ENCODE measurements around the gene FTL.
"Not testable (repeated sequence)": the region's sequence is repeated elsewhere in the genome, so short reads cannot be mapped to it uniquely, and the experiment has no call there.

The FTL gene

DNA sequence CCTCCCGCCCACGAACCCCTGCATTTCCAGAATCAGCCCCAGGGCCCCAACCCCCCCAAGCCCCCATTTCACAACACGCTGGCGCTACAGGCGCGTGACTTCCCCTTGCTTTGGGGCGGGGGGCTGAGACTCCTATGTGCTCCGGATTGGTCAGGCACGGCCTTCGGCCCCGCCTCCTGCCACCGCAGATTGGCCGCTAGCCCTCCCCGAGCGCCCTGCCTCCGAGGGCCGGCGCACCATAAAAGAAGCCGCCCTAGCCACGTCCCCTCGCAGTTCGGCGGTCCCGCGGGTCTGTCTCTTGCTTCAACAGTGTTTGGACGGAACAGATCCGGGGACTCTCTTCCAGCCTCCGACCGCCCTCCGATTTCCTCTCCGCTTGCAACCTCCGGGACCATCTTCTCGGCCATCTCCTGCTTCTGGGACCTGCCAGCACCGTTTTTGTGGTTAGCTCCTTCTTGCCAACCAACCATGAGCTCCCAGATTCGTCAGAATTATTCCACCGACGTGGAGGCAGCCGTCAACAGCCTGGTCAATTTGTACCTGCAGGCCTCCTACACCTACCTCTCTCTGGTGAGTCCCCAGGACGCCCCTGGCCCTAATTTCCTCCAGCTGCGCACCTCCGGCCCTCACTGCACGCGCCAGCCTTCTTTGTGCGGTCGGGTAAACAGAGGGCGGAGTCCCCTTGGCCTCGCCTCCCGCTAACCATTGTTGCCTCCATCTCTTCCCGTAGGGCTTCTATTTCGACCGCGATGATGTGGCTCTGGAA, at the start of gene FTL:
FTL (plus strand) TSS at position 270 of the 766 bp plus-strand sequence; CDS start at position 469, 199 bp downstream.
- DNase-seq (ENCODE audit: low spot score), result peak; percentile 96

DNA sequence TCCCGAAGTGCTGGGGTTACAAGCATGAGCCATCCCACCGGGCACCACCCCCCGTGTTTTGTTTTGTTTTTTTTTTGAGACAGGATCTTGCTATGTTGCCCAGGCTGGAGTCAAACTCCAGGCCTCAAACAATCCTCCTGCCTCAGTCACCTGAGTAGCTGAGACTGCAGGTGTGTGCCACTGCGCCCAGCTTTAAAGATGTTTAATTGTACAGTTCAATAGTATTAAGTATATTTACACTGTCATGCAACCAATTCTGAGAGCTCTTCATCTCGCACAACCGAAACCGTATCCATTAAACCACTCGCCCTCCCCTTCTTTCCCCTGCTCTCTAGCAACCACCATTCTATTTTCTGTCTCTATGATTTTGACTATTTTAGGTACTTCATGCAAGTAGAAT, 49.4 kb upstream of the FTL start:
- no peak for DNase-seq (ENCODE audit: low spot score)

DNA sequence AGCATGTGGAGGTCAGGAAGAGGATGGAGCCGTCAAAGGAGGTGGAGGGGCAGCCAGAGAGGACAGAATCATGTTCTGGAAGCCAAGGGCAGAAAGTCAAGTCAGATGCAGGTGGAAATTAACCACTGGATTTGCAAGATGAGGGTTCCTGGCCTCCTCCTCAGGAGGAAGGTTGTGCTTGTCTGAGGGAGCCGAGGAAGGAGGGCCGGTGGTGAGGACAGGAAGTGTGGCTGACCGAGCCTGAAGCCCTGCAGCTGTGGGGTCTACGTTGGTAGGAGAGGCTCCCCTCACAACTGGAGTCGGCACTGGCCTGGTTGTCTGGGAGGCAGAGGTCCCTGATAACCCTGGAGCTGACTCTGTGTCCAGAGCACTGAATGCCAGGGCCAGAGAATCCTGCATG, 47.0 kb upstream of the FTL start:
- DNase-seq (ENCODE audit: low spot score), result no peak

DNA sequence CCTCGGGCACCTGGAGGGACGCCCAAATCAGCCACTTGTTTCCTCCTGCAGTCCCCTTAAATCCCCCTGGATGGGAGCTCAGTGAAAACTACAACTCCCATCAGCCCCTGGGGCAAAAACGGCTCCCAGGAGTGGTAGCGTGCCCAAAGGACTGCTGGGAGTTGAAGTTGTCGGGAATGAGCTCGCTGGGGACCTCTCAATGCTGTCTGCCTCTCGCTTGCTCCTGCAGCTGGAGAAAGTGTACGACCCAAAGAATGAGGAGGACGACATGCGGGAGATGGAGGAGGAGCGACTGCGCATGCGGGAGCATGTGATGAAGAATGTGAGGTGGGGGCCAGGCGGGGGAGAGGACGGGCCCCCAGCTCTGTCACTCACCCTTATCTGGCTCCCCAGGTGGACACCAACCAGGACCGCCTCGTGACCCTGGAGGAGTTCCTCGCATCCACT, 46.3 kb upstream of the FTL start:
- DNase-seq (ENCODE audit: low spot score), result no peak

DNA sequence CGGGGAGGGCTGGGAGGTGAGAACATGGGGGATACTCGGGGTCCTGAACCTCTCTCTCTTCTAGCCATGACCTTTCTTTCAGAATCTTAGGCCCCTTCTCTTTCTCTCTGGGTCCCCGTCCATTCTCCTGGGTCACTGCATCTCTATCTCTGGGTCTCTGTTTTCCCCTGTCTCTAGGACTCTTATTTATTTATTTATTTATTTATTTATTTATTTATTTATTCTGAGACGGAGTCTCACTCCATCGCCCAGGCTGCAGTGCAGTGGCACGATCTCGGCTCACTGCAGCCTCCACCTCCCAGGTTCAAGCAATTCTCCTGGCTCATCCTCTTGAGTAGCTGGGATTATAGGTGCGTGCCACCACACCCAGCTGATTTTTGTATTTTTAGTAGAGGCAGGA, 45.8 kb upstream of the FTL start:
- DNase-seq (ENCODE audit: low spot score), result not testable (repeated sequence)

DNA sequence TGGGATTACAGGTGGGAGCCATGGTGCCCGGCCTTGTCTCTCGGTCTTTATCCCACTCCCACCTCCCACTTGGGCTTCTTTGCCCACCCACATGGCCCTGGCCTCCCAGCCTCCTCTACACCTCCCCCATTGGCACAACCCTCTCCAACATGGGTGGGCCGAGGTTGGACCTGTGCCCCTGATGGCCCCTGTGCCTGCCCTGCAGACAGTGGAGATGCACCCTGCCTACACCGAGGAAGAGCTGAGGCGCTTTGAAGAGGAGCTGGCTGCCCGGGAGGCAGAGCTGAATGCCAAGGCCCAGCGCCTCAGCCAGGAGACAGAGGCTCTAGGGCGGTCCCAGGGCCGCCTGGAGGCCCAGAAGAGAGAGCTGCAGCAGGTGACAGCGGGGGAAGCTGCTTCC, 44.2 kb upstream of the FTL start:
- DNase-seq (ENCODE audit: low spot score), result no peak

DNA sequence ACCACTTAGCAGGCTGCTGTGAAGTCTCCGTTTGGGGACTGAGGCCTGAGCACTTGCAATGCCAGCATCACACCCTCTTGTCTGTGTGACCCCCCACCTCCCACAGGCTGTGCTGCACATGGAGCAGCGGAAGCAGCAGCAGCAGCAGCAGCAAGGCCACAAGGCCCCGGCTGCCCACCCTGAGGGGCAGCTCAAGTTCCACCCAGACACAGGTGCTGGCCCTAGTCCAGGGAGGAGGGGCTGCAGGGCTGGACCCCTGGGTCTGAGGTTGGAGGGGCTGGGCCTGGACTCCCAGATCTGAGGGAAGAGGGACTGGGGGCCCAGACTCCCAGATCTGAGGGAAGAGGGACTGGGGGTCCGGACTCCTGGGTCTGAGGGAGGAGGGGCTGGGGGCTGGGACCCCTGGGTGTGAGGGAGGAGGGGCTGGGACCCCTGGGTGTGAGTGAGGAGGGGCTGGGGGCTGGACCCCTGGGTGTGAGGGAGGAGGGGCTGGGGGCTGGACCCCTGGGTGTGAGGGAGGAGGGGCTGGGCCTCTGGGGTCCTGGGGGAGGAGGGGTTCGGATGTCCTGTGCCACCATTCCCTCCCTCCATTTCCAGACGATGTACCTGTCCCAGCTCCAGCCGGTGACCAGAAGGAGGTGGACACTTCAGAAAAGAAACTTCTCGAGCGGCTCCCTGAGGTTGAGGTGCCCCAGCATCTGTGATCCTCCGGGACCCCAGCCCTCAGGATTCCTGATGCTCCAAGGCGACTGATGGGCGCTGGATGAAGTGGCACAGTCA, 43.2 kb upstream of the FTL start:
- no peak for DNase-seq (ENCODE audit: low spot score)

DNA sequence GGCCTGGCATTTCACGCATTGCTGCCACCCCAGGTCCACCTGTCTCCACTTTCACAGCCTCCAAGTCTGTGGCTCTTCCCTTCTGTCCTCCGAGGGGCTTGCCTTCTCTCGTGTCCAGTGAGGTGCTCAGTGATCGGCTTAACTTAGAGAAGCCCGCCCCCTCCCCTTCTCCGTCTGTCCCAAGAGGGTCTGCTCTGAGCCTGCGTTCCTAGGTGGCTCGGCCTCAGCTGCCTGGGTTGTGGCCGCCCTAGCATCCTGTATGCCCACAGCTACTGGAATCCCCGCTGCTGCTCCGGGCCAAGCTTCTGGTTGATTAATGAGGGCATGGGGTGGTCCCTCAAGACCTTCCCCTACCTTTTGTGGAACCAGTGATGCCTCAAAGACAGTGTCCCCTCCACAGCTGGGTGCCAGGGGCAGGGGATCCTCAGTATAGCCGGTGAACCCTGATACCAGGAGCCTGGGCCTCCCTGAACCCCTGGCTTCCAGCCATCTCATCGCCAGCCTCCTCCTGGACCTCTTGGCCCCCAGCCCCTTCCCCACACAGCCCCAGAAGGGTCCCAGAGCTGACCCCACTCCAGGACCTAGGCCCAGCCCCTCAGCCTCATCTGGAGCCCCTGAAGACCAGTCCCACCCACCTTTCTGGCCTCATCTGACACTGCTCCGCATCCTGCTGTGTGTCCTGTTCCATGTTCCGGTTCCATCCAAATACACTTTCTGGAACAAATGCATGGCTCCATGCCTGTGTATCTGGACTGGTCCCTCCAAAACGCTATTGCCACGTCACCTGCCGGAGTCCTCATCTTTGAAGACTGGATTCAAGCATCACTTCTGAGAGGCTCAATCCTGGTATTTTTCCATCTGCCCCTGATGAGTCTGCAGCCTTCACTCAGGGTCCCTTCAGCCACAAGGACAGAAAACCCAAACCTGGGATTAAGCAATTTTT, 42.3 kb upstream of the FTL start:
- no peak for DNase-seq (ENCODE audit: low spot score)

DNA sequence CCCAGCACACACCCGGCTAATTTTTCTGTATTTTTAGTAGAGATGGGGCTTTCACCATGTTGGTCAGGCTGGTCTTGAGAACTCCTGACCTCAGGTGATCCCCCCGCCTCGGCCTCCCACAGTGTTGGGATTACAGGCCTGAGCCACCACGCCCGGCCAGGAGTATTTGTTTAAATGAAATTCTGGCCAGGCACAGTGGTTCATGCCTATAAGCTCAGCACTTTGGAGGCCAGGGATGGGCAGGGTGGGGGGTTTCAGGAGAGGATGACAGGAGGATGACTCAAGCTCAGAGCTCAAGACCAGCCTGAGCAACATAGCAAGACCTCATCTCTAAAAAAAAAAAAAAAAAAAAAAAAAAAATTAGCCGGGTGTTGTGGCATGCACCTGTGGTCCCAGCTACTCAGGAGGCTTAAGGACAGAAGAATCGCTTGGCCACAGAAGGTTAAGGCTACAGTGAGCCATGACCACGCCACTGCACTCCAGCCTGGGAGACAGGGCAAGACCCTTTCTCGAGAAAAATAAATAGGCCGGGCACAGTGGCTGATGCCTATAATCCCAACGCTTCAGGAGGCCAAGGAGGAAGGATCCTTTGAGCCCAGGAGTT, 39.8 kb upstream of the FTL start:
- no peak for DNase-seq (ENCODE audit: low spot score)

DNA sequence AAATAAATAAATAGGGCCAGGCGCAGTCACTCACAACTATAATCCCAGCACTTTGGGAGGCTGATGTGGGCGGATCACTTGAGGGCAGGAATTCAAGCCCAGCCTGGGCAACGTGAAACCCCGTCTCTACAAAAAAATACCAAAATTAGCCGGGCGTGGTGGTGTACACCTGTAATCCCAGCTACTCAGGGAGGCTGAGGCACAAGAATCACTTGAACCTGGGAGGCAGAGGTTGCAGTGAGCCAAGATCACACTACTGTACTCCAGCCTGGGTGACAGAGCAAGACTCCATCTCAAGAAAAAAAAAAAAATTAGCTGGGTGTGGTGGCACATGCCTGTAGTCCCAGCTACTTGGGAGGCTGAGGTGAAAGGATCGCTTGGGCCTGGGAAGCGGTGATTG, 39.2 kb upstream of the FTL start:
- not testable (repeated sequence) for DNase-seq (ENCODE audit: low spot score)

DNA sequence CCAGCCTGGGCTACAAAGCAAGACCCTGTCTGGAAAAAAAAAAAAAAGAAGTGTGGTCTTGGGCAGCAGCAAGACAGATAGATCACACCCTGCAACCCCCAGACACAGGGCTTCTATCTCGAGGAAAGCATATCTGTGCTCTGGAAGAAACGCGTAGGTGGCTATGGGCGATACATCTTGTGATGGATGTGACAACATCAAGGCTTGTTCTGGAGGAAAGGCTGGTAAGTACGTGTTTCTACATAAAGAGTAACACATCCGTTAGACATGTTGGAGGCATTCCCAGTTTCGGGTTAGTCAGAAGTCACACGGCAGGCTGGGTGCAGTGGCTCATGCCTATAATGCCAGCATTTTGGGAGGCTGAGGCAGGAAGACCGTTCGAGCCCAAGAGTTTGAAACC, 38.2 kb upstream of the FTL start:
- peak; percentile 26 for DNase-seq (ENCODE audit: low spot score)

DNA sequence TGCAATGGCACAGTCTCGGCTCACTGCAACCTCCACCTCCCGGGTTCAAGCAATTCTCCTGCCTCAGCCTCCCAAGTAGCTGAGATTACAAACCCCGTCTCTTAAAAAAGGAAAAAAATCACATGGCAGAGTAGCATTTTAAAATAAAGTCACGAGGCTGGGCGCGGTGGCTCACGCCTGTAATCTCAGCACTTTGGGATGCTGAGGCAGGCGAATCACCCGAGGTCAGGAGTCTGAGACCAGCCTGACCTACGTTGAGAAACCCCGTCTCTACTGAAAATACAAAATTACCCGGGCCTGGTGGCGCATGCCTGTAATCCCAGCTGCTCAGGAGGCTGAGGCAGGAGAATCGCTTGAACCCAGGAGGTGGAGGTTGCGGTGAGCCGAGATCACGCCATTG, 37.4 kb upstream of the FTL start:
- DNase-seq (ENCODE audit: low spot score), result not testable (repeated sequence)

DNA sequence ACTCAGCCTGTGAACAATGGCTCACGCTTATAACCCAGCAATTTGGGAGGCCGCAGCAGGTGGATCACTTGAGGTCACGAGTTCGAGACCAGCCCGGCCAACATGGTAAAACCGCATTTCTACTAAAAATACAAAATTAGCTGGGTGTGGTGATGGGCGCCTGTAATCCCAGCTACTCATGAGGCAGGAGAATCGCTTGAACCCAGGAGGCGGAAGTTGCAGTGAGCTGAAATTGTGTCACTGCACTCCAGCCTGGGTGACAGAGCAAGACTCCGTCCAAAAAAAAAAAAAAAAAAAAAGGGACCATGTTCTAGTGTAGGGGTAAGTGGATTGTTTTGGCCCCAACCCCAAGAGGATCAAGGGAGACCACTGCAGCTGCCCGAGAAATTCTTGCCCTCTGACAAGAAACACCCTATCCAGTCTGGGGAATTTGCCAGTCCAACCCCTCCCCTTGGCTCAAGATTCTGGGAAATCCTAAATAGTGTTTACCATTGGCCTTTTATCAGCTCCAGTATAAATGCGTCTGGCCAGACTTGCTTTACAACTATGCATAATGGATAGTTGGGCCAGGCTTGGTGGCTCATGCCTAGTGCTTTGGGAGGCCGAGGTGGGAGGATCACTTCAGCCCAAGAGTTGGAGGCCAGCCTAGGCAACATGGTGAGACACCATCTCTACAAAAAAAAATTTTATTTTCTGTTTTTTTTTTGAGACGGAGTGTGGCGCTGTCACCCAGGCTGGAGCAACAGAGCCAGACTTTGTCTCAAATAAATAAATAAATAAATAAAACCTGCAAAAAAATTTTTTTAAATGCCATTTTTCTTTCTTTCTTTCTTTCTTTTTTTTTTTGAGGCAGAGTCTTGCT, 36.7 kb upstream of the FTL start:
- DNase-seq (ENCODE audit: low spot score), result no peak

DNA sequence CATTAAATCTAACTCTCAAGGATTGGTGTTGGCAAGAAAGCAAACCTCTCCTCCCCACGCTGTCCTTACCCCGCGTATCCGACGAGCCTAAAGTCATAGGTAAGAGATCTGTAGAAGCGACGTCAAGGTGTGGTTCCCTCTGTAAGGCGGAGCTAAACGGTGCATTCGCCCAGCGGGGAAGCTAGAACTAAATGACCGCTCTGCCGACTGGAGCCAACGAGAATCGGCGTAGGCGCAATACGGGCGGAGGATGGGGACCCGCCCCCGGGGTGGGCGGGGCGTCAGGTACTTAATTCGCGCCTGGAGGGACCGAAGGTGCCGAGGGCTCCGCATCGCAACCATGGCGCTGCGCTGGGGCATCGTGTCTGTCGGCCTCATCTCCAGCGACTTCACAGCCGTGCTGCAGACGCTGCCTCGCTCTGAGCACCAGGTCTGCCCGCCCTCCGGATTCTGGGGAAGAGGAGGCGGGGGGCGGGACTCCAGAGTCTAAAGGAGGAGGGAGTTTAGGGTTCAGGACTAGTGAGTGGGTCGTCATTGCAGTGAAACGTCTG, 31.7 kb upstream of the FTL start, which contains the start of gene DHDH:
DHDH (plus strand) TSS at position 318 of the 551 bp plus-strand sequence; CDS start at position 341, 23 bp downstream.
- DNase-seq (ENCODE audit: low spot score), result peak; percentile 74

DNA sequence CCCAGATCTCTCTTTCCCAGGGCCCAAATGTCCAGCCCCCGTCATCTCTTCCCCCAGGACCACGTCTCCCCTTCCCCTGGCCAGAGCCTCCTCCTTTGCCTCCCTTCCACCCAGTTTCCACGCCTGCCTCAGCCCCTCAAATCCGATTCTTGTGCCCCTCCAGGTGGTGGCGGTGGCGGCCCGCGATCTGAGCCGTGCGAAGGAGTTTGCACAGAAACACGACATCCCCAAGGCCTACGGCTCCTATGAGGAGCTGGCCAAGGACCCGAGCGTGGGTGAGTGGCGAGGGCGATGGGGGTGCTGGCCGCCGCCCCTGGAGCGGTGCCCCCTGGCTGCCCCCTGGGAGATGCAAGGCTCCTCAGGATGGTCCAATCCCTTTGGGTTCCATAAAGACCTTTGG, 30.3 kb upstream of the FTL start:
- no peak for DNase-seq (ENCODE audit: low spot score)

DNA sequence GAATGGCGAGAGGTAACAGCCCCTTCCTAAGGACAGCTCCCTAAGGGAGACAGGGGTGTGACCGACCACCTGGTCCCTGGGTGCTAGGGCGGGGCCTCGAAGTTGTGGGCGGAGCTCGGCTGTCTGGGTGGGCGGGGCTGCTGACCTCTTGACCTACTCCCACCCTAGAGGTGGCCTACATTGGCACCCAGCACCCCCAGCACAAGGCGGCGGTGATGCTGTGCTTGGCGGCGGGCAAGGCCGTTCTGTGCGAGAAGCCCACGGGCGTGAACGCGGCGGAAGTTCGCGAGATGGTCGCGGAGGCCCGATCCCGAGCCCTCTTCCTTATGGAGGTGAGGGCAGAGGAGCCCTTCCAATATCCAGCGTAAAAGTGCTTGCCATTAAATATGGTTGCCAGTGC, 29.2 kb upstream of the FTL start:
- DNase-seq (ENCODE audit: low spot score), result no peak

DNA sequence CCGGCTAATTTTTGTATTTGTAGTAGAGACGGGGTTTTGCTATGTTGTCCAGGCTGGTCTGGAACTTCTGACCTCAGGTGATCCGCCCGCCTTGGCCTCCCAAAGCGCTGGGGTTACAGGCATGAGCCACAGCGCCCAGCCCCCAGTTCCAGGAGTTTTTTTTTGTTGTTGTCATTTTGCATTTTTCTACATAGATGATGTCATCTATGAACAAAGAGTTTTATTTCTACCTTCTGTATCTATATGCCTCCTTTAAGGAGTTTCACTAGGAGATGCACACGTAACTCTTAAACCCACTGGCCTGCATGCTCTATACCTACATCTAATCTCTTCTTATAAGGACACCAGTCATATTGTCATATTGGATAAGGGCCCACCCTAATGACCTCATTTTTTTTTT, 26.9 kb upstream of the FTL start:
- DNase-seq (ENCODE audit: low spot score), result no peak

DNA sequence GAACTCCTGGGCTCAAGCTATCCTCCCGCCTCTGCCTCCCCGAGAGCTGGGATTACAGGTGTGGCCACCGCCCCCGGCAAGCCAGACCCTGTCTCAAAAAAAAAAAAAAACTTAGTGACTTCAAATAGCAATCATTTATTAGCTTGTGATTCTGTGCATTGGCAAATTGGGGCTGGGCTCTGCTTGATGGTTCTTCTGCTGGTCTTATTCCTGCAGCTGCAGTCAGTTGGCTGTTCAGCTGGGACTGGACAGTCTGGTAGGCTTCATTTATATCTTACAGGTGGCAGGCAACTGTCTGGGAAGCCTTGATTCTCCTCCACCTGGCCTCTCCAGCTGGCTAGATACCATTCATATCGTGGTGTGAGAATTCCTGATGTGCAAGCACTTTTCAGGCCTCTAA, 24.2 kb upstream of the FTL start:
- no peak for DNase-seq (ENCODE audit: low spot score)

DNA sequence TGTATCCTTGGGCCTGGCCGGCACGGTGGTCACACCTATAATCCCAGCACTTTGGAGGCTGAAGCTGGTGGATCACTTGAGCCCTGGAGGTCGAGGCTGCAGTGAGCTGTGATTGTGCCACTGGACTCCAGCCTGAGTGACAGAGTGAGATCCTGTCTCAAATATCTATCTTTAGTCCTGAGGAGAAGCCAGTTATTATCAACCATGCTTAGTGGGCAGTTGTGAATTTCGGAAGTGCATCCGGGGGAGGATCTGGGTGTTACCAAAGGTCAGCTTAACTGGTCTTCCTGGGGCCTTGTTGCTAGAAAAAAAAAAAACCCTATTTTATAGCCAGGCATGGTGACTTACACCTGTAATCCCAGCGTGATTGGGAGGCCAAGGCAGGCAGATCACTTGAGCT, 22.0 kb upstream of the FTL start:
- DNase-seq (ENCODE audit: low spot score), result no peak

DNA sequence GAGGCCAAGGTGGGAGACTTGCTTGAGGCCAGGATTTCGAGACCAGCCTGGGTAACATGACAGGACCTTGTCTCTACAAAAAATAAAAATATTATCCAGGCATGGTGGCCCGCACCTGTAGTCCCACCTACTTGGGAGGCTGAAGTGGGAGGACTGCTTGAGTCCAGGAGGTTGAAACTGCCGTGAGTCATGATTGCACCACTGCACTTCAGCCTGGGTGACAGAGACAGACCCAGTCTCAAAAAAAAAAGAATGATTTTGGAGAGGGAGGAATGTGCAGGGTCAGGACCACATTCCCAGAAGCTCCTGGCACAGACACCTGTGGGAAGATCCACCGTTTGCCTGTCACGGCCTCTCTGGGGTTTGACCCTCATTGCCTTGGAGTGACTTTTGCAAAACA, 19.7 kb upstream of the FTL start:
- no peak for DNase-seq (ENCODE audit: low spot score)

DNA sequence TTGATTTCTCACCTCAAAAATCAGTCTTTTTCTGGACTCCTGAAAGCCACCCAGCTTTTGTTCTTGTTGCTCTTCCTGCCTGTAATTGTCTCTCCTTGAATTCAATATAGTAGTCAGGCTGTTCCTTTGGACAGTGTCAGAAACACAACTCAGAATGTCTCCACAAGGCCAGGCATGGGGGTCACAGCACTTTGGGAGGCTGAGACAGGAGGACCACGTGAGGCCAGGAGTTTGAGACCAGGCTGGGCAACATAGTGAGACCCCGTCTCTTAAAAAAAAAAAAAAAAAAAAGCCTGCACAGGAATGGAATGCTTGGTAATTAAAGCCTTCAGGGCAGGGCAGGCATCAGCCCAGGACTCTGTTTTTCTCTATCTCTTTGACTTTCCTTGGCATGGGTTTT, 19.3 kb upstream of the FTL start:
- no peak for DNase-seq (ENCODE audit: low spot score)
